ENCODE measurements around the gene MACROD2.

- TF ChIP-seq, protein P1, sequence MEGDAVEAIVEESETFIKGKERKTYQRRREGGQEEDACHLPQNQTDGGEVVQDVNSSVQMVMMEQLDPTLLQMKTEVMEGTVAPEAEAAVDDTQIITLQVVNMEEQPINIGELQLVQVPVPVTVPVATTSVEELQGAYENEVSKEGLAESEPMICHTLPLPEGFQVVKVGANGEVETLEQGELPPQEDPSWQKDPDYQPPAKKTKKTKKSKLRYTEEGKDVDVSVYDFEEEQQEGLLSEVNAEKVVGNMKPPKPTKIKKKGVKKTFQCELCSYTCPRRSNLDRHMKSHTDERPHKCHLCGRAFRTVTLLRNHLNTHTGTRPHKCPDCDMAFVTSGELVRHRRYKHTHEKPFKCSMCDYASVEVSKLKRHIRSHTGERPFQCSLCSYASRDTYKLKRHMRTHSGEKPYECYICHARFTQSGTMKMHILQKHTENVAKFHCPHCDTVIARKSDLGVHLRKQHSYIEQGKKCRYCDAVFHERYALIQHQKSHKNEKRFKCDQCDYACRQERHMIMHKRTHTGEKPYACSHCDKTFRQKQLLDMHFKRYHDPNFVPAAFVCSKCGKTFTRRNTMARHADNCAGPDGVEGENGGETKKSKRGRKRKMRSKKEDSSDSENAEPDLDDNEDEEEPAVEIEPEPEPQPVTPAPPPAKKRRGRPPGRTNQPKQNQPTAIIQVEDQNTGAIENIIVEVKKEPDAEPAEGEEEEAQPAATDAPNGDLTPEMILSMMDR (optimal IDR thresholded peaks at IDR 0.05 in 1 of 3, IDR thresholded peaks at IDR 0.05 in 1 of 3, conservative IDR thresholded peaks at IDR 0.05 in 1 of 3; ENCODE audit: extremely low read depth in 1 of 3, insufficient read depth in 2 of 3, low read length in 3 of 3): no peak
- no peak for TF ChIP-seq EZH2 (IDR thresholded peaks at IDR 0.05; ENCODE audit: low read length)
Observed at GRCh38 chr20:14498772-14499171, 503.5 kb downstream of the MACROD2 start.
